GM21737 (cell line): ENCODE data around the gene TBC1D2B.
"Not testable (repeated sequence)": the region's sequence is repeated elsewhere in the genome, so short reads cannot be mapped to it uniquely, and the experiment has no call there.

ENCODE experiments used
- ATAC-seq: cut with Tn5 transposase; IDR thresholded peaks from one replicate; pipeline ENCODE4 v1.9.1; 2021; ENCODE audit warnings: mild to moderate bottlenecking, moderate library complexity; ENCODE audit not compliant: unreplicated experiment

The TBC1D2B gene

GRCh38 chr15:78007211-78007931, 70.1 kb downstream of the TBC1D2B start:
- ATAC-seq = no peak

- no peak for ATAC-seq
Observed at GRCh38 chr15:78006567-78007205, 70.8 kb downstream of the TBC1D2B start.

GRCh38 chr15:78004919-78005634, 72.4 kb downstream of the TBC1D2B start:
- no peak for ATAC-seq

GRCh38 chr15:78004222-78004727, 73.2 kb downstream of the TBC1D2B start:
- no peak for ATAC-seq

- ATAC-seq = no peak
Observed at GRCh38 chr15:78003539-78004008, 73.9 kb downstream of the TBC1D2B start.

GRCh38 chr15:78002996-78003395, 74.5 kb downstream of the TBC1D2B start:
- no peak for ATAC-seq

GRCh38 chr15:78001656-78002055, 75.9 kb downstream of the TBC1D2B start:
- no peak for ATAC-seq

- no peak for ATAC-seq
Observed at GRCh38 chr15:78000927-78001249, 76.6 kb downstream of the TBC1D2B start.

- no peak for ATAC-seq
Observed at GRCh38 chr15:78000091-78000926, 77.2 kb downstream of the TBC1D2B start.

- ATAC-seq = no peak
Observed at GRCh38 chr15:77999486-77999885, 78.0 kb downstream of the TBC1D2B start.

- ATAC-seq = no peak
Observed at GRCh38 chr15:77998592-77998991, 78.9 kb downstream of the TBC1D2B start.

GRCh38 chr15:77997761-77998554, 79.6 kb downstream of the TBC1D2B start:
- not testable (repeated sequence) for ATAC-seq

GRCh38 chr15:77997221-77997620, 80.3 kb downstream of the TBC1D2B start:
- not testable (repeated sequence) for ATAC-seq

- not testable (repeated sequence) for ATAC-seq
Observed at GRCh38 chr15:77996713-77997171, 80.8 kb downstream of the TBC1D2B start.

- ATAC-seq = not testable (repeated sequence)
Observed at GRCh38 chr15:77996226-77996625, 81.3 kb downstream of the TBC1D2B start.

GRCh38 chr15:77995537-77995918, 82.0 kb downstream of the TBC1D2B start:
- ATAC-seq = not testable (repeated sequence)

GRCh38 chr15:77994893-77995536, 82.5 kb downstream of the TBC1D2B start:
- not testable (repeated sequence) for ATAC-seq

- peak; percentile 70 for ATAC-seq
Observed at GRCh38 chr15:77993970-77994693, 83.4 kb downstream of the TBC1D2B start.
